ENCODE measurements around the gene PMF1. TPM values are rescaled to one million over a fixed set of nuclear protein-coding genes. Genes with fewer than 3 reads are reported as not detected.

PMF1 gene
- total and polyA plus RNA-seq, 2 experiments from 2014 or later, result 112 to 118 TPM

GRCh38 chr1:156286061-156286460 is 73.3 kb downstream of the PMF1 start:
- no peaks in the 10 kb centered on the region for H3K9me3 Mint-ChIP-seq
- DNase-seq (ENCODE audit: low spot score) (no peak), ATAC-seq (no peak)
- H3K27me3 Mint-ChIP-seq (ENCODE audit: insufficient read depth, low read depth, poor library complexity), result peaks cover 14% of the 10 kb centered on the region
- Histone ChIP-seq H3K79me2 (replicated peaks; ENCODE audit: insufficient read depth) (peaks cover 12% of the 10 kb centered on the region), H2AFZ (no peak overlapping the region), H3K36me3 (ENCODE audit: insufficient read depth) (no peaks in the 10 kb centered on the region), H3F3A (replicated peaks; ENCODE audit: low read depth) (peaks cover 11% of the 10 kb centered on the region), H3K4me1 (ENCODE audit: insufficient read depth) (peaks cover 16% of the 10 kb centered on the region), H3K27ac (ENCODE audit: low read depth) (no peak overlapping the region), H3K4me3 (no peak overlapping the region), H3K4me2 (no peak overlapping the region), H4K20me1 (replicated peaks; ENCODE audit: insufficient read depth) (peaks cover 7% of the 10 kb centered on the region), H3K27me3 (ENCODE audit: insufficient read depth) (no peaks in the 10 kb centered on the region), H3K9me2 (ENCODE audit: insufficient read depth) (no peaks in the 10 kb centered on the region)
- no peak overlapping the region for H3K4me3 Mint-ChIP-seq
- no peaks in the 10 kb centered on the region; the same call in 1 of the 3 replicates for H3K36me3 Mint-ChIP-seq (ENCODE audit: low read depth)
- H3K4me1 Mint-ChIP-seq, result peaks cover 17% of the 10 kb centered on the region
- no peak for TF ChIP-seq EZH2phosphoT487 (IDR thresholded peaks at IDR 0.05; ENCODE audit: unreplicated experiment)
- no peak for TF ChIP-seq POLR2AphosphoS5 (IDR thresholded peaks at IDR 0.05; ENCODE audit: low read depth)
- TF ChIP-seq STAT1 (IDR thresholded peaks at IDR 0.05; ENCODE audit: unreplicated experiment), result no peak
- TF ChIP-seq ZNF331 (CRISPR knock-in tag; IDR thresholded peaks at IDR 0.05; ENCODE audit: low read depth), result no peak
- no peak for TF ChIP-seq CTCF (conservative IDR thresholded peaks at IDR 0.05; ENCODE audit: low read depth in 2 of 2)
- no peak for TF ChIP-seq CREB1 (CRISPR knock-in tag; IDR thresholded peaks at IDR 0.05; ENCODE audit: low read depth)
- TF ChIP-seq ZNF114 (CRISPR knock-in tag; IDR thresholded peaks at IDR 0.05), result no peak
- no peak for TF ChIP-seq ETS1 (IDR thresholded peaks at IDR 0.05)
- no peak for TF ChIP-seq NANOG (IDR thresholded peaks at IDR 0.05; ENCODE audit: borderline replicate concordance)
- TF ChIP-seq REST (IDR thresholded peaks at IDR 0.05; ENCODE audit: unreplicated experiment), result no peak
- no peak overlapping the region for H3K27ac Mint-ChIP-seq

Small RNA genes within 50 kb of the gene (small RNA-seq; reads per million reads assigned to genes)
- gene RF00568 (ENCODE audit: low replicate concordance), result not detected

Other genes with a start within 250 kb of the PMF1 start
- 64.0 and 87.6 TPM in 2 replicates for gene ARHGEF2, start 234.5 kb upstream of the PMF1 start, total RNA-seq (2014; rRNA removed; shearing (Covaris generic))
- 21.2 and 23.0 TPM in 2 replicates for gene ARHGEF2, start 234.5 kb upstream of the PMF1 start, polyA plus RNA-seq (2016; fragmentation: Nextera tagmentation; extraction: Ambion mirVana)
- 270 and 291 TPM in 2 replicates for gene SSR2, start 192.1 kb upstream of the PMF1 start, total RNA-seq (2014; rRNA removed; shearing (Covaris generic))
- 130 and 136 TPM in 2 replicates for gene SSR2, start 192.1 kb upstream of the PMF1 start, polyA plus RNA-seq (2016; fragmentation: Nextera tagmentation; extraction: Ambion mirVana)
- gene UBQLN4, start 159.2 kb upstream of the PMF1 start, total RNA-seq (2014; rRNA removed; shearing (Covaris generic)), result 28.4 and 30.5 TPM in 2 replicates
- gene UBQLN4, start 159.2 kb upstream of the PMF1 start, polyA plus RNA-seq (2016; fragmentation: Nextera tagmentation; extraction: Ambion mirVana), result 10.0 and 11.2 TPM in 2 replicates
- gene LAMTOR2, start 158.2 kb upstream of the PMF1 start, total RNA-seq (2014; rRNA removed; shearing (Covaris generic)), result 35.2 and 67.3 TPM in 2 replicates
- gene LAMTOR2, start 158.2 kb upstream of the PMF1 start, polyA plus RNA-seq (2016; fragmentation: Nextera tagmentation; extraction: Ambion mirVana), result 108 and 113 TPM in 2 replicates
- 21.3 and 30.0 TPM in 2 replicates for gene RAB25, start 151.8 kb upstream of the PMF1 start, total RNA-seq (2014; rRNA removed; shearing (Covaris generic))
- 42.7 and 47.3 TPM in 2 replicates for gene RAB25, start 151.8 kb upstream of the PMF1 start, polyA plus RNA-seq (2016; fragmentation: Nextera tagmentation; extraction: Ambion mirVana)
- gene MEX3A, start 130.5 kb upstream of the PMF1 start, total RNA-seq (2014; rRNA removed; shearing (Covaris generic)), result 31.5 and 38.1 TPM in 2 replicates
- 18.5 and 19.7 TPM in 2 replicates for gene MEX3A, start 130.5 kb upstream of the PMF1 start, polyA plus RNA-seq (2016; fragmentation: Nextera tagmentation; extraction: Ambion mirVana)
- 56.3 and 68.9 TPM in 2 replicates for gene LMNA, start 98.3 kb upstream of the PMF1 start, total RNA-seq (2014; rRNA removed; shearing (Covaris generic))
- gene LMNA, start 98.3 kb upstream of the PMF1 start, polyA plus RNA-seq (2016; fragmentation: Nextera tagmentation; extraction: Ambion mirVana), result 35.5 and 38.9 TPM in 2 replicates
- gene SEMA4A, start 59.4 kb upstream of the PMF1 start, total RNA-seq (2014; rRNA removed; shearing (Covaris generic)), result 17.0 and 20.2 TPM in 2 replicates
- gene SEMA4A, start 59.4 kb upstream of the PMF1 start, polyA plus RNA-seq (2016; fragmentation: Nextera tagmentation; extraction: Ambion mirVana), result 5.5 and 5.6 TPM in 2 replicates
- gene SLC25A44, start 18.9 kb upstream of the PMF1 start, total RNA-seq (2014; rRNA removed; shearing (Covaris generic)), result 19.9 and 25.1 TPM in 2 replicates
- gene SLC25A44, start 18.9 kb upstream of the PMF1 start, polyA plus RNA-seq (2016; fragmentation: Nextera tagmentation; extraction: Ambion mirVana), result 7.0 and 7.6 TPM in 2 replicates
- 0.42 and 2.7 TPM in 2 replicates for gene BGLAP, start 29.2 kb downstream of the PMF1 start, total RNA-seq (2014; rRNA removed; shearing (Covaris generic))
- gene BGLAP, start 29.2 kb downstream of the PMF1 start, polyA plus RNA-seq (2016; fragmentation: Nextera tagmentation; extraction: Ambion mirVana), result 0.36 and 1.2 TPM in 2 replicates
- gene PAQR6, start 35.0 kb downstream of the PMF1 start, total RNA-seq (2014; rRNA removed; shearing (Covaris generic)), result 3.3 and 4.2 TPM in 2 replicates
- 2.4 and 2.6 TPM in 2 replicates for gene PAQR6, start 35.0 kb downstream of the PMF1 start, polyA plus RNA-seq (2016; fragmentation: Nextera tagmentation; extraction: Ambion mirVana)
- gene SMG5, start 69.8 kb downstream of the PMF1 start, total RNA-seq (2014; rRNA removed; shearing (Covaris generic)), result 109 and 118 TPM in 2 replicates
- 21.3 and 25.9 TPM in 2 replicates for gene SMG5, start 69.8 kb downstream of the PMF1 start, polyA plus RNA-seq (2016; fragmentation: Nextera tagmentation; extraction: Ambion mirVana)
- 0.66 and 0.97 TPM in 2 replicates for gene TMEM79, start 71.3 kb downstream of the PMF1 start, total RNA-seq (2014; rRNA removed; shearing (Covaris generic))
- 1.3 and 1.5 TPM in 2 replicates for gene TMEM79, start 71.3 kb downstream of the PMF1 start, polyA plus RNA-seq (2016; fragmentation: Nextera tagmentation; extraction: Ambion mirVana)
- 41.9 and 50.5 TPM in 2 replicates for gene GLMP, start 82.7 kb downstream of the PMF1 start, total RNA-seq (2014; rRNA removed; shearing (Covaris generic))
- 32.3 and 33.6 TPM in 2 replicates for gene GLMP, start 82.7 kb downstream of the PMF1 start, polyA plus RNA-seq (2016; fragmentation: Nextera tagmentation; extraction: Ambion mirVana)
- not detected in 2 replicates for gene VHLL, start 86.3 kb downstream of the PMF1 start, total RNA-seq (2014; rRNA removed; shearing (Covaris generic))
- gene VHLL, start 86.3 kb downstream of the PMF1 start, polyA plus RNA-seq (2016; fragmentation: Nextera tagmentation; extraction: Ambion mirVana), result not detected in 2 replicates
- gene CCT3, start 125.3 kb downstream of the PMF1 start, total RNA-seq (2014; rRNA removed; shearing (Covaris generic)), result 526 and 618 TPM in 2 replicates
- 405 and 410 TPM in 2 replicates for gene CCT3, start 125.3 kb downstream of the PMF1 start, polyA plus RNA-seq (2016; fragmentation: Nextera tagmentation; extraction: Ambion mirVana)
- 0.66 and 2.5 TPM in 2 replicates for gene TSACC, start 125.5 kb downstream of the PMF1 start, total RNA-seq (2014; rRNA removed; shearing (Covaris generic))
- 9.3 and 9.8 TPM in 2 replicates for gene TSACC, start 125.5 kb downstream of the PMF1 start, polyA plus RNA-seq (2016; fragmentation: Nextera tagmentation; extraction: Ambion mirVana)
- 1.6 and 1.7 TPM in 2 replicates for gene RHBG, start 156.2 kb downstream of the PMF1 start, total RNA-seq (2014; rRNA removed; shearing (Covaris generic))
- gene RHBG, start 156.2 kb downstream of the PMF1 start, polyA plus RNA-seq (2016; fragmentation: Nextera tagmentation; extraction: Ambion mirVana), result 1.2 and 2.1 TPM in 2 replicates